ENCODE results near the gene DFFA.

DFFA gene

GRCh38 chr1:10504249-10504648 is 31.9 kb upstream of the DFFA start:
- Histone ChIP-seq H3K27me3 (ENCODE audit: control insufficient read depth, insufficient read depth, low read length, poor library complexity, severe bottlenecking) (no peaks in the 10 kb centered on the region), H3K27ac (ENCODE audit: insufficient read depth, low read depth, low read length, poor library complexity, severe bottlenecking) (no peak overlapping the region), H3K36me3 (ENCODE audit: control insufficient read depth, insufficient read depth, low read length) (no peaks in the 10 kb centered on the region), H3K9me3 (ENCODE audit: control insufficient read depth, low read length) (no peaks in the 10 kb centered on the region), H3K4me1 (ENCODE audit: control insufficient read depth, insufficient read depth, low read length) (peaks cover 7% of the 10 kb centered on the region), H3K4me3 (ENCODE audit: insufficient read depth, low read depth, low read length) (no peak overlapping the region)
- WGBS, 2 experiments: 76 to 80% methylated on average over 5 of the region's 5 CpGs

DNA sequence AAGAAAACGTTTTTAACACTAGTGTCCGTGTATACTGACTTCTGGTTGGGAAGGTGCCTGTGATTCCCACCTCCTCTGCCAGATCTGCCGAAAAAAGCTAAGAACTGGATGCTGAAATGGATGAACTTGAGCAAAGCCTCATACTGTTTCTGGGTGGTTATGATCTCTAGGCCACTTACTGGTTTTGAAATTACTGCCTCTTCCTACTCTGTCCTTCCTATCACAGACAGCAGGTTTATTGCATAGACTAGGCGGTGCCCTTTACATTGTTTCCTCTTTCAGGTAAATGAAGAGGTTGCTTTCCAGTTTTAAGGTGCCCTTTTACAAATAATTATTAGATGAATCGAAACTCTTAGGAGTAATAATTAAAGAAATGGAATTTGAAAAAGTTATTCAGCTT is 29.9 kb upstream of the DFFA start:
- H3K27me3 ChIP-seq (ENCODE audit: control insufficient read depth, insufficient read depth, low read length, poor library complexity, severe bottlenecking): no peaks in the 10 kb centered on the region
- H3K27ac ChIP-seq (ENCODE audit: insufficient read depth, low read depth, low read length, poor library complexity, severe bottlenecking): no peak overlapping the region
- no peaks in the 10 kb centered on the region for H3K36me3 ChIP-seq (ENCODE audit: control insufficient read depth, insufficient read depth, low read length)
- H3K4me1 ChIP-seq (ENCODE audit: control insufficient read depth, insufficient read depth, low read length): no peaks in the 10 kb centered on the region
- no peak overlapping the region for H3K4me3 ChIP-seq (ENCODE audit: insufficient read depth, low read depth, low read length)
- WGBS, 2 experiments: 94 to 95% methylated on average over 4 to 5 of the region's 5 CpGs
- H3K9me3 ChIP-seq (ENCODE audit: control insufficient read depth, low read length): no peaks in the 10 kb centered on the region

DNA sequence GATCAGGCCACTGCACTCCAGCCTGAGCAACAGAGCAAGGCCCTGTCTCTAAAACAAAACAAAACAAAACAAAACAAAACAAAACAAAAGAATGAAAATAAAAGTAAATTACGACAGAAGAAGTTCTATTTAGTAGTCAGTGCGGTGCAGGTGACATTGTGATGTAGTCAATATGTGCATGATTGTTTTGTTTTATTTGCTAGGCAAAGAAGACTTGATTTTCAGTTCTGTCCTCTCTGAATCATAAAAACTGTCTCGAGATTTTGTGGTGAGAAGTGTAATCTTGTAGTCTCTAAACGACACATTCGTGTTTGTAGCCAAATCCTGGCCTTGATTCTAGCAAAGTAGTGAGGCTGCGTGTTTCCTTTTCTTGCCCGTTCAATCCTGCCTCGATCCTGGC is 25.9 kb upstream of the DFFA start:
- no peaks in the 10 kb centered on the region for H3K27me3 ChIP-seq (ENCODE audit: control insufficient read depth, insufficient read depth, low read length, poor library complexity, severe bottlenecking)
- H3K9me3 ChIP-seq (ENCODE audit: control insufficient read depth, low read length): no peaks in the 10 kb centered on the region
- no peaks in the 10 kb centered on the region for H3K36me3 ChIP-seq (ENCODE audit: control insufficient read depth, insufficient read depth, low read length)
- H3K27ac ChIP-seq (ENCODE audit: insufficient read depth, low read depth, low read length, poor library complexity, severe bottlenecking): no peak overlapping the region
- 94 to 96% methylated on average over 8 of the region's 8 CpGs for WGBS, 2 experiments
- H3K4me1 ChIP-seq (ENCODE audit: control insufficient read depth, insufficient read depth, low read length): peaks cover 3% of the 10 kb centered on the region
- no peak overlapping the region for H3K4me3 ChIP-seq (ENCODE audit: insufficient read depth, low read depth, low read length)

- no peaks in the 10 kb centered on the region for H3K27me3 ChIP-seq (ENCODE audit: control insufficient read depth, insufficient read depth, low read length, poor library complexity, severe bottlenecking)
- WGBS, 2 experiments: 95 to 97% methylated on average over 7 of the region's 7 CpGs
- peaks cover 8% of the 10 kb centered on the region for H3K4me1 ChIP-seq (ENCODE audit: control insufficient read depth, insufficient read depth, low read length)
- no peak overlapping the region for H3K4me3 ChIP-seq (ENCODE audit: insufficient read depth, low read depth, low read length)
- no peaks in the 10 kb centered on the region for H3K9me3 ChIP-seq (ENCODE audit: control insufficient read depth, low read length)
- H3K36me3 ChIP-seq (ENCODE audit: control insufficient read depth, insufficient read depth, low read length): no peaks in the 10 kb centered on the region
- no peak overlapping the region for H3K27ac ChIP-seq (ENCODE audit: insufficient read depth, low read depth, low read length, poor library complexity, severe bottlenecking)
These were observed 24.8 kb upstream of the DFFA start for GRCh38 chr1:10497109-10497508.

- Histone ChIP-seq H3K9me3 (ENCODE audit: control insufficient read depth, low read length) (no peaks in the 10 kb centered on the region), H3K27ac (ENCODE audit: insufficient read depth, low read depth, low read length, poor library complexity, severe bottlenecking) (no peak overlapping the region), H3K27me3 (ENCODE audit: control insufficient read depth, insufficient read depth, low read length, poor library complexity, severe bottlenecking) (no peaks in the 10 kb centered on the region), H3K36me3 (ENCODE audit: control insufficient read depth, insufficient read depth, low read length) (no peaks in the 10 kb centered on the region), H3K4me3 (ENCODE audit: insufficient read depth, low read depth, low read length) (no peak overlapping the region), H3K4me1 (ENCODE audit: control insufficient read depth, insufficient read depth, low read length) (peaks cover 8% of the 10 kb centered on the region)
- WGBS, 2 experiments: 87 to 88% methylated on average over 14 of the region's 14 CpGs
These were observed 23.6 kb upstream of the DFFA start for GRCh38 chr1:10495952-10496351.

- no peaks in the 10 kb centered on the region for H3K27me3 ChIP-seq (ENCODE audit: control insufficient read depth, insufficient read depth, low read length, poor library complexity, severe bottlenecking)
- WGBS, 2 experiments: 89 to 93% methylated on average over 10 of the region's 10 CpGs
- no peaks in the 10 kb centered on the region for H3K36me3 ChIP-seq (ENCODE audit: control insufficient read depth, insufficient read depth, low read length)
- H3K4me1 ChIP-seq (ENCODE audit: control insufficient read depth, insufficient read depth, low read length): peaks cover 8% of the 10 kb centered on the region
- H3K4me3 ChIP-seq (ENCODE audit: insufficient read depth, low read depth, low read length): no peak overlapping the region
- H3K9me3 ChIP-seq (ENCODE audit: control insufficient read depth, low read length): no peaks in the 10 kb centered on the region
- H3K27ac ChIP-seq (ENCODE audit: insufficient read depth, low read depth, low read length, poor library complexity, severe bottlenecking): no peak overlapping the region
These were observed 23.1 kb upstream of the DFFA start for GRCh38 chr1:10495475-10495817.

GRCh38 chr1:10494754-10495474 is 22.6 kb upstream of the DFFA start:
- Histone ChIP-seq H3K4me1 (ENCODE audit: control insufficient read depth, insufficient read depth, low read length) (peaks cover 11% of the 10 kb centered on the region), H3K27ac (ENCODE audit: insufficient read depth, low read depth, low read length, poor library complexity, severe bottlenecking) (no peak overlapping the region), H3K9me3 (ENCODE audit: control insufficient read depth, low read length) (no peaks in the 10 kb centered on the region), H3K4me3 (ENCODE audit: insufficient read depth, low read depth, low read length) (no peak overlapping the region), H3K27me3 (ENCODE audit: control insufficient read depth, insufficient read depth, low read length, poor library complexity, severe bottlenecking) (no peaks in the 10 kb centered on the region), H3K36me3 (ENCODE audit: control insufficient read depth, insufficient read depth, low read length) (no peaks in the 10 kb centered on the region)
- WGBS, 2 experiments: 44% methylated on average over 15 of the region's 15 CpGs

- no peaks in the 10 kb centered on the region for H3K9me3 ChIP-seq (ENCODE audit: control insufficient read depth, low read length)
- H3K4me1 ChIP-seq (ENCODE audit: control insufficient read depth, insufficient read depth, low read length): peaks cover 17% of the 10 kb centered on the region
- no peaks in the 10 kb centered on the region for H3K27me3 ChIP-seq (ENCODE audit: control insufficient read depth, insufficient read depth, low read length, poor library complexity, severe bottlenecking)
- no peak overlapping the region for H3K27ac ChIP-seq (ENCODE audit: insufficient read depth, low read depth, low read length, poor library complexity, severe bottlenecking)
- WGBS, 2 experiments: 85 to 86% methylated on average over 4 to 5 of the region's 5 CpGs
- no peak overlapping the region for H3K4me3 ChIP-seq (ENCODE audit: insufficient read depth, low read depth, low read length)
- H3K36me3 ChIP-seq (ENCODE audit: control insufficient read depth, insufficient read depth, low read length): no peaks in the 10 kb centered on the region
These were observed 22.1 kb upstream of the DFFA start for GRCh38 chr1:10494418-10494753.

DNA sequence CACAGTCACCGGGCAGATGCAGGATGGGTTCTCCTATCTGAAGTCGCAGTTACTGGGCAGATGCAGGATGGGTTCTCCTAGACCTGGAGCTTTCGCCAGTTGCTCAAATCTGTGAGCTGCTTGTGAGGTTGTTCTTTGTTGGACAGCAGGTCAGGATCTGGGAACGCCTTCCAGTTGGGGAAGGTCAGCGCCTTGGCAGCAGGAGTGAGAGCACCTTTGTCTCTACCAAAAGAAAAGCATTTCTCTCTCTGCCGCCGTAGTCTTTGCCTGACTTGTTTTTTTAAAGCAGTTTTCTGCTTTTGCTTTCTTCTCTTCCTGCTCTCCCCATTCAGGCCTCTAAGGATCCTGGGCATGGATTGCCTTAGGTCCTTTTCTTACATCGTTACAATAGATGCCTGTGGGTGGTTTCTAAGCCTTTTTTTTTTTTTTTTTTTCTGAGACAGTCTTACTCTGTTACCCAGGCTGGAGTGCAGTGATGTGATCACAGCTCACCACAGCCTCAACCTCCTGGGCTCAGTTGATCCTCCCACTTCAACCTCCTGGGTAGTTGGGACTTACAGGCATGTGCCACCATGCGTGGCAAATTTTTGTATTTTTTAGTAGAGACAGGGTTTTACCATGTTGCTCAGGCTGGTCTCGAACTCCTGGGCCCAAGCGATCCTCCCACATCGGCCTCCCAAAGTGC is 18.1 kb upstream of the DFFA start:
- peaks cover 19% of the 10 kb centered on the region for H3K4me1 ChIP-seq (ENCODE audit: control insufficient read depth, insufficient read depth, low read length)
- WGBS, 2 experiments: 48 to 52% methylated on average over 11 to 12 of the region's 12 CpGs
- H3K4me3 ChIP-seq (ENCODE audit: insufficient read depth, low read depth, low read length): no peak overlapping the region
- H3K27me3 ChIP-seq (ENCODE audit: control insufficient read depth, insufficient read depth, low read length, poor library complexity, severe bottlenecking): no peaks in the 10 kb centered on the region
- no peaks in the 10 kb centered on the region for H3K9me3 ChIP-seq (ENCODE audit: control insufficient read depth, low read length)
- H3K36me3 ChIP-seq (ENCODE audit: control insufficient read depth, insufficient read depth, low read length): no peaks in the 10 kb centered on the region
- peak overlapping the region; percentile 80 for H3K27ac ChIP-seq (ENCODE audit: insufficient read depth, low read depth, low read length, poor library complexity, severe bottlenecking)

- peaks cover 16% of the 10 kb centered on the region for H3K4me1 ChIP-seq (ENCODE audit: control insufficient read depth, insufficient read depth, low read length)
- H3K27me3 ChIP-seq (ENCODE audit: control insufficient read depth, insufficient read depth, low read length, poor library complexity, severe bottlenecking): no peaks in the 10 kb centered on the region
- H3K27ac ChIP-seq (ENCODE audit: insufficient read depth, low read depth, low read length, poor library complexity, severe bottlenecking): peak overlapping the region; percentile 80
- H3K36me3 ChIP-seq (ENCODE audit: control insufficient read depth, insufficient read depth, low read length): no peaks in the 10 kb centered on the region
- H3K4me3 ChIP-seq (ENCODE audit: insufficient read depth, low read depth, low read length): no peak overlapping the region
- WGBS, 2 experiments: 58 to 72% methylated on average over 3 to 4 of the region's 4 CpGs
- H3K9me3 ChIP-seq (ENCODE audit: control insufficient read depth, low read length): no peaks in the 10 kb centered on the region
These were observed 17.1 kb upstream of the DFFA start for GRCh38 chr1:10489291-10490055.

All from ectodermal cell (in vitro differentiated cells).